HCT116 (cell line): ENCODE results near the gene AMPD3. TPM values are rescaled to one million over a fixed set of nuclear protein-coding genes. Genes with fewer than 3 reads are reported as not detected.

ENCODE experiments used
- ATAC-seq: fragments of 200-7000 bp; cut with Tn5 transposase; 2 replicates; pipeline ENCODE4 v1.9.1; 2020; ENCODE audit warnings: mild to moderate bottlenecking, moderate library complexity
- BruUV-seq: library from RNA; stranded (reverse); fragments of 400-500 nt; replicated peaks from 2 replicates; lab custom pipeline; 2021; lab: Mats Ljungman, UMichigan
- CTCF ChIA-PET: fragments of 300-600 bp; sonication (Branson Sonifier 250); formaldehyde crosslinking; loops from one replicate; lab custom pipeline; 2021; ENCODE audit warnings: antibody characterized with exemption; lab: Charles Lee
- POLR2A ChIA-PET: fragments of 300-600, 350-600 bp; sonication (Branson Sonifier 250); formaldehyde crosslinking; loops from one replicate; lab custom pipeline; 2021; ENCODE audit warnings: antibody characterized with exemption; lab: Charles Lee
- RAD21 ChIA-PET, 2 experiments: fragments of 300-600 bp; sonication (Branson Sonifier 250); formaldehyde crosslinking; loops; one replicate each; lab custom pipeline; 2023; ENCODE audit warnings: low total read pairs in 2 of 2; ENCODE audit not compliant: uncharacterized antibody in 2 of 2, unreplicated experiment in 2 of 2, low non-redundant PET in 1 of 2; lab: Charles Lee
- DNase-seq: peaks from one replicate; pipeline ENCODE4 v3.0.0-alpha.2; 2010; ENCODE audit warnings: low read depth, low spot score
- H2AFZ ChIP-seq: fragments of 200-600 bp; shearing (Covaris generic), sonication (generic); 2 replicates; pipeline ENCODE4 v1.6.1; 2017; ENCODE audit warnings: low read depth, mixed run types, mixed read lengths, antibody characterized with exemption, low read length; ENCODE audit not compliant: poor library complexity, severe bottlenecking
- H3K27ac ChIP-seq: 2 replicates; pipeline ENCODE4 v1.5.1; 2012; ENCODE audit warnings: low read depth, low read length
- H3K27me3 ChIP-seq: fragments of 200-600 bp; sonication (generic); 2 replicates; pipeline ENCODE4 v1.6.1; 2016; ENCODE audit warnings: mixed run types, low read length, mixed read lengths; ENCODE audit not compliant: insufficient read depth
- H3K36me3 ChIP-seq, 2 experiments: fragments of 200-500 bp in 1 of 2; fragments of 200-600 bp in 1 of 2; sonication (Bioruptor generic) in 1 of 2; sonication (generic) in 1 of 2; 2 replicates each; pipeline versions ENCODE4 v1.5.1 to v1.6.1; 2014 to 2016; ENCODE audit warnings: low read length in 2 of 2, inconsistent platforms in 1 of 2, mixed read lengths in 1 of 2, mixed run types in 1 of 2; ENCODE audit not compliant: insufficient read depth in 2 of 2, control insufficient read depth in 1 of 2
- H3K4me1 ChIP-seq, 2 experiments: fragments of 200-600 bp in 1 of 2; sonication (generic) in 1 of 2; 2 replicates each; pipeline versions ENCODE4 v1.5.1 to v1.6.1; 2012 to 2017; ENCODE audit warnings: low read length in 2 of 2, inconsistent platforms in 1 of 2, mild to moderate bottlenecking in 1 of 2, mixed read lengths in 1 of 2, mixed run types in 1 of 2, moderate library complexity in 1 of 2; ENCODE audit not compliant: insufficient read depth in 2 of 2, control insufficient read depth in 1 of 2
- H3K4me2 ChIP-seq: fragments of 200-600 bp; sonication (generic); 2 replicates; pipeline ENCODE4 v1.6.1; 2017; ENCODE audit warnings: mixed run types, low read length, mixed read lengths
- H3K4me3 ChIP-seq, 2 experiments: fragments of 200-600 bp in 1 of 2; sonication (generic) in 1 of 2; replicated peaks in 1 of 2; 2 replicates each; pipeline ENCODE4 v1.5.1; 2011 to 2016; ENCODE audit warnings: low read length in 2 of 2, control low read depth in 1 of 2, low read depth in 1 of 2, mild to moderate bottlenecking in 1 of 2, mixed read lengths in 1 of 2, mixed run types in 1 of 2
- H3K79me2 ChIP-seq: fragments of 200-600 bp; sonication (generic); 2 replicates; pipeline ENCODE4 v1.6.1; 2017; ENCODE audit warnings: mild to moderate bottlenecking, mixed run types, low read length, moderate library complexity, mixed read lengths; ENCODE audit not compliant: insufficient read depth
- H3K9ac ChIP-seq: fragments of 200-600 bp; sonication (generic); 2 replicates; pipeline ENCODE4 v1.6.1; 2016; ENCODE audit warnings: low read length, mixed read lengths
- H3K9me2 ChIP-seq: fragments of 200-600 bp; sonication (generic), shearing (Covaris generic); 2 replicates; pipeline ENCODE4 v1.6.1; 2017; ENCODE audit warnings: mixed run types, mild to moderate bottlenecking, moderate library complexity; ENCODE audit not compliant: insufficient read depth
- H3K9me3 ChIP-seq, 2 experiments: fragments of 200-500 bp in 1 of 2; fragments of 200-600 bp in 1 of 2; sonication (Bioruptor generic) in 1 of 2; sonication (generic) in 1 of 2; 2 replicates each; pipeline ENCODE4 v1.6.1; 2014 to 2017; ENCODE audit warnings: low read length in 2 of 2, mixed read lengths in 2 of 2, inconsistent platforms in 1 of 2, low read depth in 1 of 2, mild to moderate bottlenecking in 1 of 2, mixed run types in 1 of 2, moderate library complexity in 1 of 2; ENCODE audit not compliant: control insufficient read depth in 1 of 2, insufficient read depth in 1 of 2
- H4K20me1 ChIP-seq: fragments of 200-600 bp; sonication (generic), shearing (Covaris generic); 2 replicates; pipeline ENCODE4 v1.6.1; 2017; ENCODE audit warnings: mixed run types, mild to moderate bottlenecking, moderate library complexity; ENCODE audit not compliant: insufficient read depth
- CBX3 ChIP-seq: IDR thresholded peaks from 2 replicates; pipeline ENCODE4 v1.6.1; 2012; ENCODE audit warnings: low read depth
- CTCF ChIP-seq, 3 experiments: fragments of 200-600 bp in 1 of 3; sonication (generic) in 1 of 3; IDR thresholded peaks in 2 of 3; conservative IDR thresholded peaks in 1 of 3; 2 replicates each; pipeline ENCODE4 v1.5.1; 2012 to 2017; ENCODE audit warnings: low read depth in 2 of 3, low read length in 2 of 3, antibody characterized with exemption in 1 of 3, borderline replicate concordance in 1 of 3, control low read depth in 1 of 3, mild to moderate bottlenecking in 1 of 3, mixed read lengths in 1 of 3, mixed run types in 1 of 3, moderate library complexity in 1 of 3; ENCODE audit not compliant: insufficient read depth in 1 of 3
- EGR1 ChIP-seq: IDR thresholded peaks from 2 replicates; pipeline ENCODE4 v1.6.1; 2012; ENCODE audit warnings: low read depth
- ELF1 ChIP-seq: IDR thresholded peaks from 2 replicates; pipeline ENCODE4 v1.6.1; 2012; ENCODE audit warnings: low read depth, borderline replicate concordance
- EZH2 ChIP-seq: fragments of 200-600 bp; sonication (generic); IDR thresholded peaks from 2 replicates; pipeline ENCODE4 v1.6.1; 2017; ENCODE audit warnings: antibody characterized with exemption, mixed run types
- EZH2phosphoT487 ChIP-seq: fragments of 200-600 bp; IDR thresholded peaks from 2 replicates; pipeline ENCODE4 v1.6.1; 2018; ENCODE audit warnings: antibody characterized with exemption, borderline replicate concordance
- FOSL1 ChIP-seq: IDR thresholded peaks from 2 replicates; pipeline ENCODE4 v1.6.1; 2012; ENCODE audit warnings: low read depth
- JUND ChIP-seq: IDR thresholded peaks from 2 replicates; pipeline ENCODE4 v1.6.1; 2012
- MAX ChIP-seq: IDR thresholded peaks from 2 replicates; pipeline ENCODE4 v1.6.1; 2012
- POLR2AphosphoS5 ChIP-seq: IDR thresholded peaks from 2 replicates; pipeline ENCODE4 v1.6.1; 2011; ENCODE audit warnings: mild to moderate bottlenecking, low read depth, low read length, moderate library complexity
- SIN3A ChIP-seq: IDR thresholded peaks from 2 replicates; pipeline ENCODE4 v1.6.1; 2012; ENCODE audit warnings: low read depth
- SP1 ChIP-seq: IDR thresholded peaks from 2 replicates; pipeline ENCODE4 v1.6.1; 2012; ENCODE audit warnings: low read depth
- YY1 ChIP-seq: IDR thresholded peaks from 2 replicates; pipeline ENCODE4 v1.6.1; 2011; ENCODE audit warnings: low read length, low read depth, moderate library complexity, mild to moderate bottlenecking; ENCODE audit not compliant: insufficient replicate concordance; ENCODE audit errors: extremely low read depth
- ZBTB33 ChIP-seq: IDR thresholded peaks from 2 replicates; pipeline ENCODE4 v1.6.1; 2011; ENCODE audit warnings: mild to moderate bottlenecking, low read length, moderate library complexity; ENCODE audit not compliant: insufficient replicate concordance; ENCODE audit errors: extremely low read depth
- ZNF274 ChIP-seq: fragments of 200-500 bp; sonication (Bioruptor generic); IDR thresholded peaks from 2 replicates; pipeline ENCODE4 v1.6.1; 2014; ENCODE audit warnings: mild to moderate bottlenecking, low read depth, low read length, inconsistent platforms
- intact Hi-C: fragments of 100-400 bp; cut with micrococcal nuclease; formaldehyde crosslinking; loops from 2 replicates; pipeline ENCODE4 v1.10.0; 2022
- total RNA-seq: library from RNA; stranded (reverse); gene quantifications from one replicate; pipeline ENCODE4 v1.2.1, GENCODE V29; 2021; ENCODE audit not compliant: unreplicated experiment

Gene AMPD3
- total RNA-seq, 1 experiment from 2014 or later, result 25.9 TPM

GRCh38 chr11:10503777-10504480 is 48.9 kb downstream of the AMPD3 start:
- no peak overlapping the region for H3K9ac ChIP-seq

GRCh38 chr11:10504490-10504889 is 49.4 kb downstream of the AMPD3 start:
- Histone ChIP-seq H3K4me1 (peaks cover 2 to 6% of the 10 kb centered on the region in 2 experiments; a peak in 3 of 4 replicates), H3K79me2 (no peaks in the 10 kb centered on the region), H2AFZ (no peak overlapping the region), H3K4me3 (no peak overlapping the region), H3K27ac (no peak overlapping the region), H3K36me3 (peaks cover 3 to 51% of the 10 kb centered on the region in 2 experiments; a peak in 3 of 4 replicates), H3K4me2 (no peak overlapping the region), H3K9me3 (no peaks in the 10 kb centered on the region), H4K20me1 (no peaks in the 10 kb centered on the region), H3K9ac (no peak overlapping the region), H3K9me2 (no peaks in the 10 kb centered on the region), H3K27me3 (no peaks in the 10 kb centered on the region)
- POLR2A ChIA-PET, result no interaction called here
- BruUV-seq, result no TSS peak
- no peak for ATAC-seq
- intact Hi-C loops, result no loop called here
- CTCF ChIA-PET, result no interaction called here
- DNase-seq, result no peak
- RAD21 ChIA-PET, result no interaction called here
- no peak for TF ChIP-seq SP1
- no peak for TF ChIP-seq POLR2AphosphoS5
- TF ChIP-seq YY1, result no peak
- TF ChIP-seq EZH2, result no peak
- no peak for TF ChIP-seq SIN3A
- no peak for TF ChIP-seq ZBTB33
- no peak for TF ChIP-seq CTCF (IDR thresholded peaks at IDR 0.05 in 2 of 3, conservative IDR thresholded peaks at IDR 0.05 in 1 of 3; ENCODE audit: borderline replicate concordance in 1 of 3, insufficient read depth in 1 of 3, low read depth in 2 of 3, low read length in 2 of 3)
- TF ChIP-seq EZH2phosphoT487, result no peak
- TF ChIP-seq FOSL1, result no peak
- no peak for TF ChIP-seq EGR1

More at GRCh38 chr11:10503777-10504480, 48.9 kb downstream of the AMPD3 start:
- RAD21 ChIA-PET, result no interaction called here
- no peaks in the 10 kb centered on the region for H3K9me2 ChIP-seq
- intact Hi-C loops, result no loop called here
- TF ChIP-seq CBX3 (no peak), FOSL1 (no peak), JUND (no peak), MAX (no peak), ELF1 (no peak), ZNF274 (no peak), YY1 (no peak)
- TF ChIP-seq, all 23 proteins: peak for 0
- H3K27me3 ChIP-seq, result no peaks in the 10 kb centered on the region
- DNase-seq, result no peak
- ChIA-PET CTCF (interaction anchor here (0.7 kb wide), 1 partner anchor 98 kb away, joined by 3 read pairs; no protein-coding TSS in a partner anchor), POLR2A (no interaction called here)
- H4K20me1 ChIP-seq, result no peaks in the 10 kb centered on the region
- no peak overlapping the region for H3K4me3 ChIP-seq
- H3K27ac ChIP-seq, result no peak overlapping the region
- ATAC-seq, result no peak
- H3K9me3 ChIP-seq, result no peaks in the 10 kb centered on the region
- no TSS peak for BruUV-seq
- H3K4me2 ChIP-seq, result no peak overlapping the region
- H2AFZ ChIP-seq, result no peak overlapping the region
- H3K36me3 ChIP-seq, result peaks cover 3 to 54% of the 10 kb centered on the region in 2 experiments; a peak in 3 of 4 replicates
- no peaks in the 10 kb centered on the region for H3K79me2 ChIP-seq
- H3K4me1 ChIP-seq, result peaks cover 2 to 6% of the 10 kb centered on the region in 2 experiments; a peak in 3 of 4 replicates
